ENCODE results near the gene VRK1. TPM values are rescaled to one million over a fixed set of nuclear protein-coding genes. Genes with fewer than 3 reads are reported as not detected.

The VRK1 gene
- polyA plus RNA-seq, 1 experiment, result 8.3 TPM

DNA sequence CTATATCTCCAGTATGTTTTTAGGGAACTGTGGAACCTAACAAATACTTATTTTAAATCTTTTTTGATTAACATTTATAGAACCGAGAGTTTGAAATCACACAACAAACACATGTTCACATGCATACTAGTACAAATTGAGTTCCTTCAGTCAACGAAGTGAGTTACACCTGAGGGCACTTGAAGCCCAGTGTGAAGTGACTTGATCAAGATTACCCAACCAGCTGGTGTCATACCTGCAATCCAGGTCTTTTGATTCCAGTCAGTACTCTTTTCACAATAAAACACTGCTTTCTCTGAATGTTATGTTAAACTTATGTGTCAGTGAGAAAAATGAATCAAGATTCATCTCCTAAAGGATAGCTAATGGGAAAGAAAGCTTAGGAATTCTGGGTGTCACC lies 35.2 kb downstream of the VRK1 start:
- Histone ChIP-seq H3K9me3 (ENCODE audit: control insufficient read depth, insufficient read depth, low read length) (no peaks in the 10 kb centered on the region), H3K4me3 (ENCODE audit: low read depth, low read length) (no peak overlapping the region), H3K27me3 (ENCODE audit: control insufficient read depth, insufficient read depth, low read length) (no peaks in the 10 kb centered on the region), H3K27ac (ENCODE audit: low read depth, low read length) (no peak overlapping the region)
- DNase-seq (ENCODE audit: low read depth, low spot score), result no peak
- TF ChIP-seq, protein P1, sequence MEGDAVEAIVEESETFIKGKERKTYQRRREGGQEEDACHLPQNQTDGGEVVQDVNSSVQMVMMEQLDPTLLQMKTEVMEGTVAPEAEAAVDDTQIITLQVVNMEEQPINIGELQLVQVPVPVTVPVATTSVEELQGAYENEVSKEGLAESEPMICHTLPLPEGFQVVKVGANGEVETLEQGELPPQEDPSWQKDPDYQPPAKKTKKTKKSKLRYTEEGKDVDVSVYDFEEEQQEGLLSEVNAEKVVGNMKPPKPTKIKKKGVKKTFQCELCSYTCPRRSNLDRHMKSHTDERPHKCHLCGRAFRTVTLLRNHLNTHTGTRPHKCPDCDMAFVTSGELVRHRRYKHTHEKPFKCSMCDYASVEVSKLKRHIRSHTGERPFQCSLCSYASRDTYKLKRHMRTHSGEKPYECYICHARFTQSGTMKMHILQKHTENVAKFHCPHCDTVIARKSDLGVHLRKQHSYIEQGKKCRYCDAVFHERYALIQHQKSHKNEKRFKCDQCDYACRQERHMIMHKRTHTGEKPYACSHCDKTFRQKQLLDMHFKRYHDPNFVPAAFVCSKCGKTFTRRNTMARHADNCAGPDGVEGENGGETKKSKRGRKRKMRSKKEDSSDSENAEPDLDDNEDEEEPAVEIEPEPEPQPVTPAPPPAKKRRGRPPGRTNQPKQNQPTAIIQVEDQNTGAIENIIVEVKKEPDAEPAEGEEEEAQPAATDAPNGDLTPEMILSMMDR (IDR thresholded peaks at IDR 0.05; ENCODE audit: low read depth, low read length), result no peak
- POLR2A ChIA-PET, result no interaction called here
- CTCF ChIA-PET, result interaction anchor here (1.4 kb wide), 1 partner anchor 20 kb away, joined by 6 read pairs; no protein-coding TSS in a partner anchor

DNA sequence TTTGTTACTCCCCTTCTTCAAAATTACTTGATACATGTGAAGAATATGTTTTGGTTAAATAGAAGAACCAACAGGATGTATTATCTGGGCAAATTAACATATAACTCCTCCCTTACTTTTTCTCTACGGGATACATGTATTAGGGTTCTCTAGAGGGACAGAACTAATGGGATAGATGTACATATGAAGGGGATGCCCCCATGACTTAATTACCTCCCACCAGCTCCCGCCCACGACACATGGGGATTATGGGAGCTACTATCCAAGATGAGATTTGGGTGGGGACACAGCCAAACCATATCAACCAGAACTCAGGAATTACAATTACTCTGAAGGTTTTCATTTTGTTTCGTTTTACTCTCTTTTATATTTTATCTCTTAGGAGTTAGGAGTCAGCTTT lies 41.3 kb downstream of the VRK1 start:
- CTCF ChIA-PET, result interaction anchor here (0.6 to 1.9 kb wide), 2 partner anchors 14 to 98 kb away, joined by 4 to 8 read pairs; no protein-coding TSS in a partner anchor
- DNase-seq (ENCODE audit: low read depth, low spot score), result no peak
- Histone ChIP-seq H3K27ac (ENCODE audit: low read depth, low read length) (no peak overlapping the region), H3K27me3 (ENCODE audit: control insufficient read depth, insufficient read depth, low read length) (no peaks in the 10 kb centered on the region), H3K4me3 (ENCODE audit: low read depth, low read length) (no peak overlapping the region), H3K9me3 (ENCODE audit: control insufficient read depth, insufficient read depth, low read length) (no peaks in the 10 kb centered on the region)
- POLR2A ChIA-PET, result no interaction called here
- TF ChIP-seq, protein P1 (IDR thresholded peaks at IDR 0.05; ENCODE audit: low read depth, low read length), result no peak

DNA sequence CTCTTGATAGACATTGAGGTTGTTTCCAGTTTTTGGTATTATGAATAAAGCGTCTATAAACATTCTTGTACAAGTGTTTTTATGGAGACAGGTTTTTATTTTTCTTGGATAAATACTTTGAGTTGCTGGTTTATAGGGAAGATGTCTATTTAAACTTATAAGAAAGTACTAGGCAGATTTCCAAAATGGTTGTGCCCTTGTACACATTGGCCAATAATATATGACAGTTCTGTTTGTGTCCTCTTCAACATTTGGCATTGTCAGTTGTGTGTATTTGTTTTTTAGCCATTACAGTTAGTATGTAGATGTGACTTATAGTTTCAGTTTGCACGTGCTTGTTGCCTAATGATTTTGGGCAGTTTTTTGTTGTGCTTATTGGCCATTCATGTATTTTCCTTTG lies 42.1 kb downstream of the VRK1 start:
- TF ChIP-seq, protein P1 (IDR thresholded peaks at IDR 0.05; ENCODE audit: low read depth, low read length), result no peak
- ChIA-PET POLR2A (no interaction called here), CTCF (interaction anchor here (1.9 kb wide), 1 partner anchor 13 kb away, joined by 8 read pairs; no protein-coding TSS in a partner anchor)
- no peak overlapping the region for H3K27ac ChIP-seq (ENCODE audit: low read depth, low read length)
- no peak overlapping the region for H3K4me3 ChIP-seq (ENCODE audit: low read depth, low read length)
- H3K9me3 ChIP-seq (ENCODE audit: control insufficient read depth, insufficient read depth, low read length), result no peaks in the 10 kb centered on the region
- H3K27me3 ChIP-seq (ENCODE audit: control insufficient read depth, insufficient read depth, low read length), result no peaks in the 10 kb centered on the region
- no peak for DNase-seq (ENCODE audit: low read depth, low spot score)

DNA sequence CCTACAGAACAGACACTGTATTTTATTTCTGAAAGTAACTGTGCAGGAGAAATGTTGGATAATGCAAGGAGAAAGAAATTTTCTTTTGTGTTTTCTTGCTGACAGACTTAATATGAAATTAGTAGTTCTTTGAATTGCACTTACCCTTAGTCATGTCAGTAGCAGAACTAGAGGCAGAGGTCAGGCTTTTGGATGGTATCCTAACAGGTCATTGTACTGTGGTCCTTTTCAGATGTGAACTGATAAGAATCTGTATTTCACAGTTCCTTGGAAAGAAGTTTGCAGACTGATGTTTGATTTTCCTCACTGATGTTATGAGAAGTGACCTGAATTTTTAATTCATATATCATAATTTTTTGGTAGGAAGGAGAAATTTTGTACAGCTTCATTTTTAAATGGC lies 46.0 kb downstream of the VRK1 start:
- POLR2A ChIA-PET, result no interaction called here
- DNase-seq (ENCODE audit: low read depth, low spot score), result no peak
- CTCF ChIA-PET, result interaction anchor here (0.6 to 4.6 kb wide), 2 partner anchors 10 to 278 kb away, joined by 3 to 43 read pairs; no protein-coding TSS in a partner anchor
- TF ChIP-seq, protein P1 (IDR thresholded peaks at IDR 0.05; ENCODE audit: low read depth, low read length), result no peak
- Histone ChIP-seq H3K9me3 (ENCODE audit: control insufficient read depth, insufficient read depth, low read length) (no peaks in the 10 kb centered on the region), H3K27me3 (ENCODE audit: control insufficient read depth, insufficient read depth, low read length) (no peaks in the 10 kb centered on the region), H3K27ac (ENCODE audit: low read depth, low read length) (no peak overlapping the region), H3K4me3 (ENCODE audit: low read depth, low read length) (no peak overlapping the region)

DNA sequence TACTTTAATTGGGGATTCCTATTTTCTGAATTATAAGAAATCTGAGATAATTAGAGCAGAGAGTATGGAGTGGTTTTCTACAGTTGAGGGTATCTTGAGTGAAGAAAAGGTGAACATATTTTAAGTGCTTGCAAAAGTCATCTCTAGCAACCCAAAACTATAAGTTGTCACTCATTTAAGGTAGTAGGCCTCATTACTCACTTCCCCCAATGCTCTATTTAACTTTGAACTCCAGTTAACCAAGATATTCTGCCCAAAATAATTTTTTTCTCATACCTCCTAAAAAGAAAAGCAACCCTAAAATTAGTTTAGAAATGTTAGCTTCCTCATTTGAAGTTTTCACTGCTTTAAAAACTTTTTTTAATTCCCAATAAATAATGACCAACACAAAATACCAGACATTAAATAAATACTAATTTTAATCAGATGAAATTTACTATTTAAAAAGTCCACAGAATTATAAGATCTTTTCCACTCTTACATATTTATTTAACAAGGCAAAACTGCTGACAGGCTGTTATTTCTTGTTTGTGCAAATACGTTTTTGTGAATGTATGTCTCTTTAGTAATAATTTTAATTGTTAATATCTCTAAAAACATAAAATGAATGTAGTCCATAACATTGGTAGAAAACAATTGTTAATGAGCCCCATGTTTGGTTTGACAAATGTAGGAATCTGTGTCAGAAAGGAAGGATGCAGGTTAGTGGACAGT lies 47.8 kb downstream of the VRK1 start:
- ChIA-PET CTCF (interaction anchor here (4.6 kb wide), 1 partner anchor 8 kb away, joined by 43 read pairs; no protein-coding TSS in a partner anchor), POLR2A (no interaction called here)
- DNase-seq (ENCODE audit: low read depth, low spot score), result no peak
- Histone ChIP-seq H3K9me3 (ENCODE audit: control insufficient read depth, insufficient read depth, low read length) (no peaks in the 10 kb centered on the region), H3K27me3 (ENCODE audit: control insufficient read depth, insufficient read depth, low read length) (no peaks in the 10 kb centered on the region), H3K27ac (ENCODE audit: low read depth, low read length) (no peak overlapping the region), H3K4me3 (ENCODE audit: low read depth, low read length) (no peak overlapping the region)
- TF ChIP-seq, protein P1 (IDR thresholded peaks at IDR 0.05; ENCODE audit: low read depth, low read length), result no peak

Measured in AG04450 (cell line).